Loucy (cell line): Measurements from ENCODE around the gene CSTPP1.

Experiments used
- H2AFZ ChIP-seq: fragments of 200-600 bp; sonication (generic); 2 replicates; pipeline ENCODE4 v1.6.0; 2016; ENCODE audit warnings: antibody characterized with exemption, mild to moderate bottlenecking, low read length, moderate library complexity
- H3F3A ChIP-seq: fragments of 200-600 bp; 2 replicates; pipeline ENCODE4 v1.6.0; 2016; ENCODE audit warnings: antibody characterized with exemption, low read depth, mild to moderate bottlenecking
- H3K27me3 ChIP-seq: fragments of 200-600 bp; sonication (generic); 2 replicates; pipeline ENCODE4 v1.6.1; 2014; ENCODE audit warnings: low read length, mild to moderate bottlenecking; ENCODE audit not compliant: insufficient read depth, poor library complexity, severe bottlenecking
- H3K36me3 ChIP-seq: fragments of 200-600 bp; sonication (generic); 2 replicates; pipeline ENCODE4 v1.6.1; 2016; ENCODE audit warnings: low read length; ENCODE audit not compliant: insufficient read depth
- H3K4me1 ChIP-seq: fragments of 200-600 bp; sonication (generic); 2 replicates; pipeline ENCODE4 v1.5.1; 2014; ENCODE audit warnings: low read length, mild to moderate bottlenecking; ENCODE audit not compliant: insufficient read depth, poor library complexity, severe bottlenecking
- H3K4me2 ChIP-seq: fragments of 200-600 bp; sonication (generic); 2 replicates; pipeline ENCODE4 v1.6.0; 2014; ENCODE audit warnings: antibody characterized with exemption, low read length, low read depth, mild to moderate bottlenecking; ENCODE audit not compliant: poor library complexity, severe bottlenecking
- H3K4me3 ChIP-seq: fragments of 200-600 bp; sonication (generic); 2 replicates; pipeline ENCODE4 v1.5.1; 2014; ENCODE audit warnings: low read length, mild to moderate bottlenecking, mixed read lengths; ENCODE audit not compliant: poor library complexity, severe bottlenecking
- H3K79me2 ChIP-seq: fragments of 200-600 bp; sonication (generic); 2 replicates; pipeline ENCODE4 v1.6.1; 2014; ENCODE audit warnings: low read length; ENCODE audit not compliant: insufficient read depth
- H3K9ac ChIP-seq: fragments of 200-600 bp; sonication (generic); 2 replicates; pipeline ENCODE4 v1.6.0; 2014; ENCODE audit warnings: mild to moderate bottlenecking, low read depth, low read length, moderate library complexity; ENCODE audit not compliant: poor library complexity, severe bottlenecking
- H3K9me2 ChIP-seq: fragments of 200-600 bp; sonication (generic); replicated peaks from 2 replicates; pipeline ENCODE4 v1.6.1; 2016; ENCODE audit warnings: low read depth, low read length, mixed read lengths
- H3K9me3 ChIP-seq: fragments of 200-600 bp; sonication (generic); 2 replicates; pipeline ENCODE4 v1.6.1; 2014; ENCODE audit warnings: mild to moderate bottlenecking, antibody characterized with exemption, low read length, low read depth; ENCODE audit not compliant: insufficient read depth
- H4K20me1 ChIP-seq: fragments of 200-600 bp; sonication (generic); 2 replicates; pipeline ENCODE4 v1.6.0; 2014; ENCODE audit warnings: antibody characterized with exemption, low read length, mild to moderate bottlenecking; ENCODE audit not compliant: insufficient read depth, poor library complexity, severe bottlenecking
- CTCF ChIP-seq: fragments of 200-600 bp; sonication (generic); conservative IDR thresholded peaks from 2 replicates; pipeline ENCODE4 v1.5.1; 2014; ENCODE audit warnings: mild to moderate bottlenecking, antibody characterized with exemption, low read length
- EZH2phosphoT487 ChIP-seq: fragments of 200-600 bp; IDR thresholded peaks from 2 replicates; pipeline ENCODE4 v1.6.1; 2018; ENCODE audit warnings: antibody characterized with exemption, mild to moderate bottlenecking, moderate library complexity, borderline replicate concordance

Gene CSTPP1

GRCh38 chr11:46889689-46890475, 46.7 kb upstream of the CSTPP1 start:
- no peaks in the 10 kb centered on the region for H3K9me2 ChIP-seq
- no peaks in the 10 kb centered on the region for H3K4me1 ChIP-seq
- peak overlapping the region; percentile 25; the same call in 1 of the 2 replicates for H2AFZ ChIP-seq
- no peaks in the 10 kb centered on the region; the same call in 1 of the 2 replicates for H3K36me3 ChIP-seq
- H3K79me2 ChIP-seq: no peaks in the 10 kb centered on the region
- H3K27me3 ChIP-seq: no peaks in the 10 kb centered on the region
- no peaks in the 10 kb centered on the region for H3F3A ChIP-seq
- no peak overlapping the region for H3K4me2 ChIP-seq
- H3K9ac ChIP-seq: no peak overlapping the region
- H4K20me1 ChIP-seq: no peaks in the 10 kb centered on the region
- TF ChIP-seq EZH2phosphoT487 (no peak), CTCF (peak; percentile 92)
- no peak overlapping the region for H3K4me3 ChIP-seq
- H3K9me3 ChIP-seq: no peaks in the 10 kb centered on the region

GRCh38 chr11:46890665-46891064, 45.9 kb upstream of the CSTPP1 start:
- no peaks in the 10 kb centered on the region; the same call in 1 of the 2 replicates for H3K36me3 ChIP-seq
- no peak overlapping the region for H3K4me3 ChIP-seq

GRCh38 chr11:46892109-46892508, 44.5 kb upstream of the CSTPP1 start:
- H3K4me1 ChIP-seq: no peaks in the 10 kb centered on the region
- H2AFZ ChIP-seq: no peak overlapping the region
- no peaks in the 10 kb centered on the region for H4K20me1 ChIP-seq
- H3K4me2 ChIP-seq: no peak overlapping the region
- no peaks in the 10 kb centered on the region for H3K79me2 ChIP-seq
- H3K36me3 ChIP-seq: no peaks in the 10 kb centered on the region
- H3K27me3 ChIP-seq: no peaks in the 10 kb centered on the region
- H3K4me3 ChIP-seq: no peak overlapping the region
- H3K9me2 ChIP-seq: no peaks in the 10 kb centered on the region
- H3K9me3 ChIP-seq: no peaks in the 10 kb centered on the region
- TF ChIP-seq CTCF (no peak), EZH2phosphoT487 (no peak)
- H3K9ac ChIP-seq: no peak overlapping the region
- H3F3A ChIP-seq: no peaks in the 10 kb centered on the region

More at GRCh38 chr11:46890665-46891064, 45.9 kb upstream of the CSTPP1 start:
- Histone ChIP-seq H3K4me1 (no peaks in the 10 kb centered on the region), H3F3A (no peaks in the 10 kb centered on the region), H3K9me3 (no peaks in the 10 kb centered on the region), H3K9ac (no peak overlapping the region), H3K27me3 (no peaks in the 10 kb centered on the region), H3K79me2 (no peaks in the 10 kb centered on the region), H4K20me1 (no peaks in the 10 kb centered on the region), H2AFZ (no peak overlapping the region), H3K4me2 (no peak overlapping the region), H3K9me2 (no peaks in the 10 kb centered on the region)
- TF ChIP-seq CTCF (no peak), EZH2phosphoT487 (no peak)
